B cell (primary cell): ENCODE data around the gene NKAIN2. TPM values are rescaled to one million over a fixed set of nuclear protein-coding genes. Genes with fewer than 3 reads are reported as not detected.

ENCODE experiments used
- ATAC-seq: fragments of 200-7000 bp; cut with Tn5 transposase; one replicate; pipeline ENCODE4 v1.10.0; 2021; ENCODE audit warnings: low read depth, mild to moderate bottlenecking, moderate number of reproducible peaks, moderate library complexity
- CTCF ChIA-PET: fragments of 350-600 bp; sonication (Branson Sonifier 250); formaldehyde crosslinking; loops from one replicate; lab custom pipeline; 2021; ENCODE audit warnings: antibody characterized with exemption, inconsistent platforms; lab: Charles Lee
- POLR2A ChIA-PET: fragments of 350-600 bp; sonication (Branson Sonifier 250); formaldehyde crosslinking; loops from one replicate; lab custom pipeline; 2021; ENCODE audit warnings: antibody characterized with exemption; lab: Charles Lee
- DNase-seq: peaks from one replicate; pipeline ENCODE4 v3.0.0; 2013
- H2AFZ ChIP-seq: 2 replicates; pipeline ENCODE4 v1.6.1; 2012; ENCODE audit warnings: mild to moderate bottlenecking, low read depth, low read length; ENCODE audit not compliant: insufficient read depth, poor library complexity, severe bottlenecking
- H3K27ac ChIP-seq, 2 donors: 1 replicate in 1 of 2; 2 replicates in 1 of 2; pipeline ENCODE4 v1.5.1; 2012 to 2013; ENCODE audit warnings: low read length in 2 of 2, mild to moderate bottlenecking in 2 of 2, moderate library complexity in 1 of 2
- H3K27me3 ChIP-seq, 4 experiments: fragments of 200-600 bp in 1 of 4; sonication (generic) in 1 of 4; replicated peaks in 1 of 4; 1 replicate in 2 of 4; 2 replicates in 2 of 4; pipeline versions ENCODE4 v1.6.1 to v1.7.0; 2013 to 2016; ENCODE audit warnings: low read length in 3 of 4, mild to moderate bottlenecking in 2 of 4, mixed read lengths in 1 of 4, moderate library complexity in 1 of 4; ENCODE audit not compliant: insufficient read depth in 4 of 4, control insufficient read depth in 3 of 4; ENCODE audit errors: control extremely low read depth in 1 of 4
- H3K36me3 ChIP-seq, 2 experiments: replicated peaks in 1 of 2; 1 replicate in 1 of 2; 2 replicates in 1 of 2; pipeline versions ENCODE4 v1.6.1 to v1.7.1; 2013; ENCODE audit warnings: low read length in 1 of 2; ENCODE audit not compliant: insufficient read depth in 2 of 2, control insufficient read depth in 1 of 2; ENCODE audit errors: control extremely low read depth in 1 of 2, extremely low read depth in 1 of 2
- H3K4me1 ChIP-seq, 2 donors: fragments of 200-600 bp in 1 of 2; sonication (generic) in 1 of 2; 1 replicate in 1 of 2; 2 replicates in 1 of 2; pipeline versions ENCODE4 v1.5.1 to v1.6.1; 2013 to 2017; ENCODE audit warnings: low read length in 2 of 2; ENCODE audit not compliant: control insufficient read depth in 2 of 2, insufficient read depth in 2 of 2
- H3K4me2 ChIP-seq: replicated peaks from 2 replicates; pipeline ENCODE3; 2012; ENCODE audit warnings: mild to moderate bottlenecking, low read depth, low read length; ENCODE audit not compliant: poor library complexity, severe bottlenecking
- H3K4me3 ChIP-seq, 5 experiments: fragments of 200-600 bp in 1 of 5; sonication (generic) in 1 of 5; 1 replicate in 3 of 5; 2 replicates in 2 of 5; pipeline versions ENCODE4 v1.5.1 to v1.7.0; 2011 to 2016; ENCODE audit warnings: low read length in 4 of 5, mild to moderate bottlenecking in 4 of 5, low read depth in 2 of 5, control low read depth in 1 of 5, moderate library complexity in 1 of 5; ENCODE audit not compliant: insufficient read depth in 1 of 5; ENCODE audit errors: control extremely low read depth in 1 of 5, extremely low read depth in 1 of 5
- H3K79me2 ChIP-seq: fragments of 200-600 bp; sonication (generic); one replicate; pipeline ENCODE4 v1.6.0; 2016; ENCODE audit warnings: low read length; ENCODE audit not compliant: control insufficient read depth, insufficient read depth
- H3K9ac ChIP-seq: fragments of 200-600 bp; sonication (generic); 2 replicates; pipeline ENCODE4 v1.6.1; 2017; ENCODE audit warnings: mild to moderate bottlenecking, low read length, moderate library complexity
- H3K9me3 ChIP-seq, 3 donors: one replicate each; pipeline versions ENCODE4 v1.6.1 to v1.7.1; 2013; ENCODE audit warnings: low read length in 2 of 3; ENCODE audit not compliant: control insufficient read depth in 2 of 3, insufficient read depth in 1 of 3; ENCODE audit errors: control extremely low read depth in 1 of 3
- H4K20me1 ChIP-seq: 2 replicates; pipeline ENCODE4 v1.6.0; 2012; ENCODE audit warnings: mild to moderate bottlenecking, low read length; ENCODE audit not compliant: insufficient read depth, control insufficient read depth, poor library complexity, severe bottlenecking
- H3K27ac Mint-ChIP-seq: one replicate; pipeline ENCODE4 v1.8.0; 2021; ENCODE audit warnings: mixed read lengths
- H3K27me3 Mint-ChIP-seq: one replicate; pipeline ENCODE4 v1.8.0; 2021; ENCODE audit warnings: mixed read lengths
- H3K4me1 Mint-ChIP-seq: one replicate; pipeline ENCODE4 v1.8.0; 2021; ENCODE audit warnings: mixed read lengths
- H3K4me3 Mint-ChIP-seq: one replicate; pipeline ENCODE4 v1.8.0; 2021; ENCODE audit warnings: mixed read lengths
- H3K9me3 Mint-ChIP-seq: one replicate; pipeline ENCODE4 v1.8.0; 2022; ENCODE audit warnings: mixed read lengths; ENCODE audit not compliant: insufficient read depth
- EZH2 ChIP-seq: IDR thresholded peaks from 2 replicates; pipeline ENCODE4 v1.6.1; 2012; ENCODE audit warnings: borderline replicate concordance, low read depth, mild to moderate bottlenecking, moderate library complexity, low read length; ENCODE audit not compliant: insufficient read depth, poor library complexity, severe bottlenecking
- WGBS: methylation state at CpG from one replicate; pipeline ENCODE4 v1.1.5; 2013; ENCODE audit warnings: missing lambda C conversion rate; ENCODE audit not compliant: insufficient coverage; 5-methylcytosine and 5-hydroxymethylcytosine counted together
- intact Hi-C: fragments of 100-400 bp; cut with micrococcal nuclease; formaldehyde crosslinking; loops from one replicate; pipeline ENCODE4 v1.10.0; 2022
- polyA plus RNA-seq: library from polyadenylated mRNA; depleted of rRNA; stranded (reverse); fragments of >200 nt; gene quantifications from 2 replicates; pipeline ENCODE4 v1.2.3, GENCODE V29; 2012
- total RNA-seq, 2 donors: library from RNA; stranded (reverse); fragments of 120-200 nt in 1 of 2; gene quantifications; 1 replicate in 1 of 2; 2 replicates in 1 of 2; pipeline versions ENCODE4 v1.2.3 to v1.2.4, GENCODE V29; 2013 to 2022
- TF ChIP-seq, protein P1 (sequence below): fragments of 200-600 bp; IDR thresholded peaks from one replicate; pipeline ENCODE4 v1.8.0; 2022; ENCODE audit warnings: antibody characterized with exemption, mild to moderate bottlenecking

The NKAIN2 gene
- total and polyA plus RNA-seq, 2 donors (not counting 1 experiment from before 2014, with no cell fraction given) = not detected

DNA sequence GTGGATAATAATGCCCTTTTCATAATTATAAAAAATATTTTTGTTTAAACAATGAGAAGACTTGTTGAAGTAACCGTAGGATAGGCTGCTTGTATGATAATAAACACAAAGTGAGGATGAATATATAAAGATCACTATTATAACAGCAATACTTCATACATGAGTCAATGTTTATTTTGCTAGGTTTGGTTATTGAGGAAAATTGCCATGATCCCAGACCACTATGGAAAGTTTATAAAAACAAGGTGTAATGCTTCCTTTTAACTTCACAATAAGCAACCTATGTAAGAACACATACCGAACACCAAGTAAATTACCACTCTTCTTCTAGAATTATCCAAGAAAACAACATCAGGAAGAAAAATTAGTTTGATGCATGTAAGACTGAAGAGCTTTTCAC, 663.3 kb downstream of the NKAIN2 start:
- Histone ChIP-seq H4K20me1 (no peaks in the 10 kb centered on the region), H3K9me3 (peaks cover 0 to 2% (median 0%) of the 10 kb centered on the region in 3 donors), H3K27me3 (no peaks in the 10 kb centered on the region), H3K27ac (no peak overlapping the region), H3K9ac (no peak overlapping the region), H3K79me2 (no peaks in the 10 kb centered on the region), H3K4me2 (no peak overlapping the region), H3K4me3 (no peak overlapping the region), H3K36me3 (no peaks in the 10 kb centered on the region), H3K4me1 (no peaks in the 10 kb centered on the region), H2AFZ (no peak overlapping the region)
- Mint-ChIP-seq H3K27ac (no peak overlapping the region), H3K4me1 (no peaks in the 10 kb centered on the region), H3K4me3 (no peak overlapping the region), H3K27me3 (no peaks in the 10 kb centered on the region), H3K9me3 (peaks cover 5% of the 10 kb centered on the region)
- TF ChIP-seq, protein P1, sequence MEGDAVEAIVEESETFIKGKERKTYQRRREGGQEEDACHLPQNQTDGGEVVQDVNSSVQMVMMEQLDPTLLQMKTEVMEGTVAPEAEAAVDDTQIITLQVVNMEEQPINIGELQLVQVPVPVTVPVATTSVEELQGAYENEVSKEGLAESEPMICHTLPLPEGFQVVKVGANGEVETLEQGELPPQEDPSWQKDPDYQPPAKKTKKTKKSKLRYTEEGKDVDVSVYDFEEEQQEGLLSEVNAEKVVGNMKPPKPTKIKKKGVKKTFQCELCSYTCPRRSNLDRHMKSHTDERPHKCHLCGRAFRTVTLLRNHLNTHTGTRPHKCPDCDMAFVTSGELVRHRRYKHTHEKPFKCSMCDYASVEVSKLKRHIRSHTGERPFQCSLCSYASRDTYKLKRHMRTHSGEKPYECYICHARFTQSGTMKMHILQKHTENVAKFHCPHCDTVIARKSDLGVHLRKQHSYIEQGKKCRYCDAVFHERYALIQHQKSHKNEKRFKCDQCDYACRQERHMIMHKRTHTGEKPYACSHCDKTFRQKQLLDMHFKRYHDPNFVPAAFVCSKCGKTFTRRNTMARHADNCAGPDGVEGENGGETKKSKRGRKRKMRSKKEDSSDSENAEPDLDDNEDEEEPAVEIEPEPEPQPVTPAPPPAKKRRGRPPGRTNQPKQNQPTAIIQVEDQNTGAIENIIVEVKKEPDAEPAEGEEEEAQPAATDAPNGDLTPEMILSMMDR = no peak
- TF ChIP-seq EZH2 = no peak
- intact Hi-C loops = no loop called here
- no peak for ATAC-seq
- ChIA-PET CTCF (no interaction called here), POLR2A (no interaction called here)
- WGBS = no CpG with 5 or more reads among the region's 2 CpGs
- DNase-seq = no peak

DNA sequence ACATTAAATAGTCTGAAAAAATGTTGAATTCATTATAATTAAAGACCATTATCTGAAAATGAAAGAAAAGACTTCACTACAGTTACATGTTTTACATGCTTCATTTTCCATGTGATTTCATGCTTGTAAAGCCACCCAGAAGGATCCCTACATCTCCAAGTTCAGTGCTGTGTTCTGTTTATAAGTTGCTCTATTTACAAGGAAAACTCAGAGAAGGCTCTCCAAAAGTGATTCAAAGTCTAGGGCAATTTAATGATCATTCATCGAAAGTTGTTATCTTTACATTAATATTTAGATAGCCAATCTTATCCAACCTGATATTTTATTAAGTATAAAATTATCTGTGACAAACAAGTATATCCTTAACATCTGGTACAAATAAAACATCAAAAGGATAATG, 663.7 kb downstream of the NKAIN2 start:
- Histone ChIP-seq H3K4me1 (no peaks in the 10 kb centered on the region), H3K27ac (no peak overlapping the region), H3K27me3 (no peaks in the 10 kb centered on the region), H2AFZ (no peak overlapping the region), H3K4me2 (no peak overlapping the region), H4K20me1 (no peaks in the 10 kb centered on the region), H3K79me2 (no peaks in the 10 kb centered on the region), H3K9me3 (peaks cover 0 to 2% (median 0%) of the 10 kb centered on the region in 3 donors), H3K4me3 (no peak overlapping the region), H3K36me3 (no peaks in the 10 kb centered on the region), H3K9ac (no peak overlapping the region)
- ATAC-seq = no peak
- H3K27me3 Mint-ChIP-seq = no peaks in the 10 kb centered on the region
- POLR2A ChIA-PET = no interaction called here
- no peaks in the 10 kb centered on the region for H3K4me1 Mint-ChIP-seq
- H3K27ac Mint-ChIP-seq = no peak overlapping the region
- no CpG with 5 or more reads among the region's 1 CpG for WGBS
- intact Hi-C loops = no loop called here
- H3K4me3 Mint-ChIP-seq = no peak overlapping the region
- no peak for TF ChIP-seq EZH2
- TF ChIP-seq, protein P1 = no peak
- CTCF ChIA-PET = no interaction called here
- H3K9me3 Mint-ChIP-seq = peaks cover 5% of the 10 kb centered on the region
- DNase-seq = no peak
